A549 (cell line): Measurements from ENCODE around the gene MFAP3L. TPM values are rescaled to one million over a fixed set of nuclear protein-coding genes. Genes with fewer than 3 reads are reported as not detected.

Experiments used
- ATAC-seq, 2 experiments: fragments of 200-7000 bp in 1 of 2; fragments of >200 bp in 1 of 2; cut with Nextera tagmentation in 1 of 2; cut with Tn5 transposase in 1 of 2; 3 replicates each; pipeline versions ENCODE4 v1.8.0 to v1.9.1; 2018 to 2020; ENCODE audit warnings: mild to moderate bottlenecking in 1 of 2, moderate library complexity in 1 of 2
- CTCF ChIA-PET: fragments of 300-600 bp; sonication (Branson Sonifier 250); formaldehyde crosslinking; extraction: SDS; loops from one replicate; lab custom pipeline; 2021; ENCODE audit warnings: antibody characterized with exemption, inconsistent platforms; lab: Yijun Ruan, JAX
- POLR2A ChIA-PET: fragments of 350-600 bp; formaldehyde crosslinking; extraction: SDS; loops from one replicate; lab custom pipeline; 2021; ENCODE audit warnings: antibody characterized with exemption, inconsistent platforms; lab: Yijun Ruan, JAX
- DNase-seq, 2 experiments: peaks; one replicate each; pipeline versions ENCODE4 v3.0.0 to v3.0.0-alpha.2; 2011 to 2016; ENCODE audit warnings: low read depth in 1 of 2, low spot score in 1 of 2
- FAIRE-seq: peaks from 2 replicates; lab custom pipeline; 2011; peaks lifted over from hg19 to GRCh38; lab: Jason Lieb, UNC
- H3K27ac ChIP-seq, 2 experiments: fragments of >200 bp; sonication (Bioruptor Twin); formaldehyde crosslinking; 3 replicates each; pipeline ENCODE4 v1.5.1; 2016 to 2017
- H3K4me1 ChIP-seq: fragments of >200 bp; sonication (Bioruptor Twin); formaldehyde crosslinking; 3 replicates; pipeline ENCODE4 v1.6.1; 2016
- H3K4me2 ChIP-seq: fragments of >200 bp; sonication (Bioruptor Twin); formaldehyde crosslinking; 3 replicates; pipeline ENCODE4 v1.6.1; 2016
- H3K4me3 ChIP-seq: fragments of >200 bp; sonication (Bioruptor Twin); formaldehyde crosslinking; 3 replicates; pipeline ENCODE4 v1.5.1; 2016
- H3K9me3 ChIP-seq: fragments of >200 bp; sonication (Bioruptor Twin); formaldehyde crosslinking; 3 replicates; pipeline ENCODE4 v1.6.1; 2016
- CBX2 ChIP-seq: fragments of 200-600 bp; sonication (generic); IDR thresholded peaks from 2 replicates; pipeline ENCODE4 v1.6.1; 2016; ENCODE audit warnings: low read depth, mild to moderate bottlenecking, borderline replicate concordance
- CHD4 ChIP-seq: fragments of 200-600 bp; sonication (generic); IDR thresholded peaks from 2 replicates; pipeline ENCODE4 v1.6.1; 2016; ENCODE audit warnings: antibody characterized with exemption, mild to moderate bottlenecking, borderline replicate concordance
- EHF ChIP-seq: fragments of 250-450 bp; sonication (Bioruptor Pico); IDR thresholded peaks from 2 replicates; pipeline ENCODE4 v1.5.0; 2020; ENCODE audit warnings: mild to moderate bottlenecking
- EP300 ChIP-seq, 2 experiments: fragments of >200 bp; sonication (Bioruptor Twin); formaldehyde crosslinking; IDR thresholded peaks; 2 replicates in 1 of 2; 3 replicates in 1 of 2; pipeline ENCODE4 v1.6.1; 2016 to 2017
- FOXS1 ChIP-seq: fragments of 250-450 bp; sonication (Bioruptor Pico); IDR thresholded peaks from 2 replicates; pipeline ENCODE4 v1.5.0; 2020; ENCODE audit warnings: mild to moderate bottlenecking, moderate library complexity
- GATA3 ChIP-seq: IDR thresholded peaks from 2 replicates; pipeline ENCODE4 v1.6.1; 2012; ENCODE audit warnings: borderline replicate concordance
- HEYL ChIP-seq: fragments of 250-450 bp; sonication (Bioruptor Pico); IDR thresholded peaks from 2 replicates; pipeline ENCODE4 v1.8.0; 2021; ENCODE audit warnings: mild to moderate bottlenecking, moderate library complexity
- JUNB ChIP-seq: fragments of >200 bp; sonication (Bioruptor Twin); formaldehyde crosslinking; IDR thresholded peaks from 2 replicates; pipeline ENCODE4 v1.6.1; 2016
- KDM1A ChIP-seq: fragments of 200-600 bp; sonication (generic); IDR thresholded peaks from 2 replicates; pipeline ENCODE4 v1.6.1; 2016; ENCODE audit warnings: low read depth, mild to moderate bottlenecking
- KDM5A ChIP-seq: fragments of 200-600 bp; sonication (generic); IDR thresholded peaks from 2 replicates; pipeline ENCODE4 v1.6.1; 2016; ENCODE audit warnings: antibody characterized with exemption, mild to moderate bottlenecking
- MAFK ChIP-seq: fragments of 450-650 bp; IDR thresholded peaks from 2 replicates; pipeline ENCODE4 v1.6.1; 2014; ENCODE audit not compliant: partially characterized antibody
- MAZ ChIP-seq: fragments of 150-350 bp; IDR thresholded peaks from 2 replicates; pipeline ENCODE4 v1.6.1; 2014; ENCODE audit warnings: antibody characterized with exemption, low read depth, low read length, borderline replicate concordance
- NFE2L2 ChIP-seq: fragments of 150-350 bp; conservative IDR thresholded peaks from 2 replicates; pipeline ENCODE4 v1.6.1; 2014; ENCODE audit warnings: low read length
- NPAS2 ChIP-seq: fragments of 250-450 bp; sonication (Bioruptor Pico); IDR thresholded peaks from 2 replicates; pipeline ENCODE4 v1.8.0; 2022; ENCODE audit warnings: mild to moderate bottlenecking, moderate library complexity, borderline replicate concordance
- PHF8 ChIP-seq: fragments of 200-600 bp; sonication (generic); IDR thresholded peaks from 2 replicates; pipeline ENCODE4 v1.6.1; 2016; ENCODE audit warnings: low read depth, mild to moderate bottlenecking, antibody characterized with exemption, moderate library complexity, borderline replicate concordance
- POLR2A ChIP-seq: IDR thresholded peaks from 2 replicates; pipeline ENCODE4 v1.6.1; 2012; ENCODE audit warnings: mild to moderate bottlenecking, low read length
- TFCP2L1 ChIP-seq: fragments of 250-450 bp; sonication (Bioruptor Pico); IDR thresholded peaks from 2 replicates; pipeline ENCODE4 v1.5.0; 2021; ENCODE audit warnings: mild to moderate bottlenecking
- TP53 ChIP-seq: fragments of 250-450 bp; sonication (Bioruptor Pico); IDR thresholded peaks from 2 replicates; pipeline ENCODE4 v1.5.0; 2021; ENCODE audit warnings: mild to moderate bottlenecking, moderate library complexity
- ZC3H11A ChIP-seq: fragments of 450-650 bp; IDR thresholded peaks from 2 replicates; pipeline ENCODE4 v1.6.1; 2014; ENCODE audit warnings: antibody characterized with exemption, mild to moderate bottlenecking
- ZFP36 ChIP-seq: fragments of 450-650 bp; IDR thresholded peaks from 2 replicates; pipeline ENCODE4 v1.6.1; 2014; ENCODE audit warnings: borderline replicate concordance; ENCODE audit not compliant: partially characterized antibody
- WGBS: methylation state at CpG from one replicate; pipeline ENCODE4 v1.1.6; 2017; ENCODE audit errors: missing lambda C conversion rate; 5-methylcytosine and 5-hydroxymethylcytosine counted together
- polyA plus RNA-seq, 4 experiments: library from polyadenylated mRNA; depleted of rRNA in 3 of 4; stranded (reverse); fragments of >200 nt; fragmentation: RNase III in 1 of 4; extraction: RNeasy Plus Mini Kit Qiagen cat#74134 plus additional on column Dnase treatment in 1 of 4; gene quantifications; 2 replicates in 3 of 4; 3 replicates in 1 of 4; pipeline ENCODE4 v1.2.3, GENCODE V29; 2011 to 2017
- TF ChIP-seq, protein P1 (sequence below): IDR thresholded peaks from 2 replicates; pipeline ENCODE4 v1.6.1; 2012
- TF ChIP-seq, protein P2 (sequence below): fragments of 450-650 bp; IDR thresholded peaks from 2 replicates; pipeline ENCODE4 v1.6.1; 2014; ENCODE audit warnings: antibody characterized with exemption
- TF ChIP-seq, protein P3 (sequence below): IDR thresholded peaks from 2 replicates; pipeline ENCODE4 v1.6.1; 2012
- TF ChIP-seq, protein P4 (sequence below): fragments of 200-600 bp; sonication (generic); IDR thresholded peaks from 2 replicates; pipeline ENCODE4 v1.6.1; 2016; ENCODE audit warnings: antibody characterized with exemption, mild to moderate bottlenecking, moderate library complexity
- TF ChIP-seq, protein P5 (sequence below): fragments of 150-350 bp; IDR thresholded peaks from 2 replicates; pipeline ENCODE4 v1.6.1; 2014; ENCODE audit warnings: low read depth, mild to moderate bottlenecking, low read length
- TF ChIP-seq, protein P6 (sequence below): fragments of >200 bp; sonication (Bioruptor Twin); formaldehyde crosslinking; IDR thresholded peaks from 3 replicates; pipeline ENCODE4 v1.6.1; 2016

MFAP3L gene
- polyA plus RNA-seq, 2 of the 4 experiments (the other 2 are of a cell fraction): 7.0 to 7.5 TPM

DNA sequence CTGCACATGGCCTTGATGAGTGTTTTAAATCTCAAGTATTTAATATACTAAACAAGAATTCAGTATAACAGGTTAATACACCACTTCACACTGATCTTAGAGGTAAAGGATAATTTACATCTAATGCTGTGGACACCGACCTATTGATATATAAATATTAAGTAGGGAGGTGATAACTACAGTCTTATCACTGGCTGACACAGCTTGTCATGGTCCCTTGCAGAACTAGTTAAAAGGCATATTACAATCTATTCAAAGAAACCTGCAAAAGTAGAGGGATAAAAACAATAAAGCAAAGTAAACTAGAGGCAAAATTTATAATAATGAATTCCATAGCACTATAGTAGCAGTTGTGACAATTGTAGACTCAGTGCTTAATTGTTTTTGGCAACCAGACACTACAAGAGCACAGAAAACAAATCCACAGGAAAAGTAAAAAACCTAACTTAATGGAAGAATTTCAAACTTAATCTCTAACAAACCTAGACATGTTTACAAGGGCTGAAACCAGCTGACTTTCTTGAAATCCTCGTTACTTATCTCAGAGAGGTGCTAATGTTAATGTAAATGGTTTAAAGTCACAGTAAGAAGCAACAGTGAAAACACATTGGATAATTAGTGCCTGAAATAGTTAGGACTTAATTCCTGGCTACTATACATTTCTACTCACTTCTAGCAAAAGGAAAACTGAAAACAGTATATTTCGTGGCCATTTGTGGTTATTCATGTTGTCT lies 25.0 kb downstream of the MFAP3L start:
- no peak for DNase-seq
- CTCF ChIA-PET: interaction anchor here (0.5 kb wide), 1 partner anchor 17 kb away, joined by 3 read pairs; no protein-coding TSS in a partner anchor
- POLR2A ChIA-PET: no interaction called here
- TF ChIP-seq PHF8 (no peak), NFE2L2 (no peak), GATA3 (no peak), EHF (CRISPR knock-in tag) (no peak), HEYL (CRISPR knock-in tag) (no peak), MAZ (no peak), POLR2A (no peak)
- TF ChIP-seq, protein P1, sequence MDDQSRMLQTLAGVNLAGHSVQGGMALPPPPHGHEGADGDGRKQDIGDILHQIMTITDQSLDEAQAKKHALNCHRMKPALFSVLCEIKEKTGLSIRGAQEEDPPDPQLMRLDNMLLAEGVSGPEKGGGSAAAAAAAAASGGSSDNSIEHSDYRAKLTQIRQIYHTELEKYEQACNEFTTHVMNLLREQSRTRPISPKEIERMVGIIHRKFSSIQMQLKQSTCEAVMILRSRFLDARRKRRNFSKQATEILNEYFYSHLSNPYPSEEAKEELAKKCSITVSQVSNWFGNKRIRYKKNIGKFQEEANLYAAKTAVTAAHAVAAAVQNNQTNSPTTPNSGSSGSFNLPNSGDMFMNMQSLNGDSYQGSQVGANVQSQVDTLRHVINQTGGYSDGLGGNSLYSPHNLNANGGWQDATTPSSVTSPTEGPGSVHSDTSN: no peak
- TF ChIP-seq, protein P2, sequence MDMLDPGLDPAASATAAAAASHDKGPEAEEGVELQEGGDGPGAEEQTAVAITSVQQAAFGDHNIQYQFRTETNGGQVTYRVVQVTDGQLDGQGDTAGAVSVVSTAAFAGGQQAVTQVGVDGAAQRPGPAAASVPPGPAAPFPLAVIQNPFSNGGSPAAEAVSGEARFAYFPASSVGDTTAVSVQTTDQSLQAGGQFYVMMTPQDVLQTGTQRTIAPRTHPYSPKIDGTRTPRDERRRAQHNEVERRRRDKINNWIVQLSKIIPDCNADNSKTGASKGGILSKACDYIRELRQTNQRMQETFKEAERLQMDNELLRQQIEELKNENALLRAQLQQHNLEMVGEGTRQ: no peak
- H3K4me3 ChIP-seq: no peak overlapping the region
- no peak overlapping the region for H3K4me2 ChIP-seq
- FAIRE-seq: no peak
- H3K27ac ChIP-seq: no peak overlapping the region
- ATAC-seq: no peak
- no peaks in the 10 kb centered on the region for H3K4me1 ChIP-seq
- WGBS: 59% methylated on average over 3 of the region's 3 CpGs
- H3K9me3 ChIP-seq: no peaks in the 10 kb centered on the region

DNA sequence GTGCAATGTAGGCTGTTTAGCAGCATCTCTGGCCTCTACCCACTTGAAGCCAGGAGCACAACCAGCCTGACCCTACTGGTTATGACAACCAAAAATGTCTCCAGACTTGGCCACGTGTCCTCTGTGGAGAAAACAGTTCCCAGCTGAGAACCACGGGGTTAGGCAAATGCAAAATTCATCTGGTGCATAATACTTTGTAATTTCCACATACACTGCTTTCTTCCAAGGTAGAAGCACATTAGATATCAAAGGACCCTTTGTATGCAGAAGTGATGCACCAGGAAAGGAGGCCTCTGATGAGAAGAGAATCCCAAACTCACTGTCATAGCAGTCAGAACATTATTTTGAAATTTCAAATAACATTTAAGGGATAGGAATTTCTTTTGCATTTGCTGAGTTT lies 26.3 kb downstream of the MFAP3L start:
- no peak overlapping the region for H3K27ac ChIP-seq
- FAIRE-seq (no peak), DNase-seq (no peak), ATAC-seq (no peak)
- CTCF ChIA-PET: interaction anchor here (1.2 kb wide), 1 partner anchor 10 kb away, joined by 3 read pairs; no protein-coding TSS in a partner anchor
- no peaks in the 10 kb centered on the region for H3K9me3 ChIP-seq
- no peak for TF ChIP-seq KDM5A
- no peak for TF ChIP-seq PHF8
- no peak for TF ChIP-seq ZC3H11A
- no peak for TF ChIP-seq NPAS2
- TF ChIP-seq TFCP2L1 (CRISPR knock-in tag): no peak
- no peak for TF ChIP-seq TP53 (CRISPR knock-in tag)
- H3K4me1 ChIP-seq: no peaks in the 10 kb centered on the region
- no peak overlapping the region for H3K4me3 ChIP-seq
- 17% methylated on average over 2 of the region's 2 CpGs for WGBS
- POLR2A ChIA-PET: no interaction called here
- H3K4me2 ChIP-seq: no peak overlapping the region

DNA sequence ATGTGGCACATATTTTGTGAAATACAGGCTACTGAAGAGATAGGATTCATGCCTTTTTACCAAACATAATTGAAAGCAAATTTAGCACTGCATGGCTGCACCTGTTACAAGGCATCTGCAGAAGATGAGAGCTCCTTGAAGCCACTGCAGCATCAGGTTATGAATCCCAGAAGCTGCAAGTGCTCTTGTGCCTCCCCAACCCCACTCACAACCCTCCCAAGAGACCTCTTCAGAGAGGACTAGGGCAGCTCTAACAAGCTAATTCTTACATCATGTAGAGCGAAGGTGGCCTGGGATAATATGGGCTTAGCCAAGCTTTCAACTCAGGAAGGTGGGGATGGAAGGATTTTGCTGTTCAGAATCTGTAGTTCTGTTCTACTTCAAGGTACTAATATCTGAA lies 27.2 kb downstream of the MFAP3L start:
- no peaks in the 10 kb centered on the region for H3K4me1 ChIP-seq
- ChIA-PET POLR2A (no interaction called here), CTCF (interaction anchor here (1.2 kb wide), 1 partner anchor 11 kb away, joined by 3 read pairs; no protein-coding TSS in a partner anchor)
- H3K4me3 ChIP-seq: no peak overlapping the region
- no peaks in the 10 kb centered on the region for H3K9me3 ChIP-seq
- no peak overlapping the region for H3K27ac ChIP-seq
- ATAC-seq (no peak), DNase-seq (no peak), FAIRE-seq (no peak)
- WGBS: 92% methylated on average over 1 of the region's 1 CpG
- no peak overlapping the region for H3K4me2 ChIP-seq
- TF ChIP-seq CHD4: no peak
- TF ChIP-seq CBX2: no peak
- no peak for TF ChIP-seq MAFK
- TF ChIP-seq EP300 (IDR thresholded peaks at IDR 0.05): no peak
- TF ChIP-seq, protein P3, sequence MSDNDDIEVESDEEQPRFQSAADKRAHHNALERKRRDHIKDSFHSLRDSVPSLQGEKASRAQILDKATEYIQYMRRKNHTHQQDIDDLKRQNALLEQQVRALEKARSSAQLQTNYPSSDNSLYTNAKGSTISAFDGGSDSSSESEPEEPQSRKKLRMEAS: no peak
- TF ChIP-seq, protein P4, sequence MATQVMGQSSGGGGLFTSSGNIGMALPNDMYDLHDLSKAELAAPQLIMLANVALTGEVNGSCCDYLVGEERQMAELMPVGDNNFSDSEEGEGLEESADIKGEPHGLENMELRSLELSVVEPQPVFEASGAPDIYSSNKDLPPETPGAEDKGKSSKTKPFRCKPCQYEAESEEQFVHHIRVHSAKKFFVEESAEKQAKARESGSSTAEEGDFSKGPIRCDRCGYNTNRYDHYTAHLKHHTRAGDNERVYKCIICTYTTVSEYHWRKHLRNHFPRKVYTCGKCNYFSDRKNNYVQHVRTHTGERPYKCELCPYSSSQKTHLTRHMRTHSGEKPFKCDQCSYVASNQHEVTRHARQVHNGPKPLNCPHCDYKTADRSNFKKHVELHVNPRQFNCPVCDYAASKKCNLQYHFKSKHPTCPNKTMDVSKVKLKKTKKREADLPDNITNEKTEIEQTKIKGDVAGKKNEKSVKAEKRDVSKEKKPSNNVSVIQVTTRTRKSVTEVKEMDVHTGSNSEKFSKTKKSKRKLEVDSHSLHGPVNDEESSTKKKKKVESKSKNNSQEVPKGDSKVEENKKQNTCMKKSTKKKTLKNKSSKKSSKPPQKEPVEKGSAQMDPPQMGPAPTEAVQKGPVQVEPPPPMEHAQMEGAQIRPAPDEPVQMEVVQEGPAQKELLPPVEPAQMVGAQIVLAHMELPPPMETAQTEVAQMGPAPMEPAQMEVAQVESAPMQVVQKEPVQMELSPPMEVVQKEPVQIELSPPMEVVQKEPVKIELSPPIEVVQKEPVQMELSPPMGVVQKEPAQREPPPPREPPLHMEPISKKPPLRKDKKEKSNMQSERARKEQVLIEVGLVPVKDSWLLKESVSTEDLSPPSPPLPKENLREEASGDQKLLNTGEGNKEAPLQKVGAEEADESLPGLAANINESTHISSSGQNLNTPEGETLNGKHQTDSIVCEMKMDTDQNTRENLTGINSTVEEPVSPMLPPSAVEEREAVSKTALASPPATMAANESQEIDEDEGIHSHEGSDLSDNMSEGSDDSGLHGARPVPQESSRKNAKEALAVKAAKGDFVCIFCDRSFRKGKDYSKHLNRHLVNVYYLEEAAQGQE: no peak
- TF ChIP-seq JUNB: no peak
- TF ChIP-seq POLR2A: no peak
- TF ChIP-seq, protein P5, sequence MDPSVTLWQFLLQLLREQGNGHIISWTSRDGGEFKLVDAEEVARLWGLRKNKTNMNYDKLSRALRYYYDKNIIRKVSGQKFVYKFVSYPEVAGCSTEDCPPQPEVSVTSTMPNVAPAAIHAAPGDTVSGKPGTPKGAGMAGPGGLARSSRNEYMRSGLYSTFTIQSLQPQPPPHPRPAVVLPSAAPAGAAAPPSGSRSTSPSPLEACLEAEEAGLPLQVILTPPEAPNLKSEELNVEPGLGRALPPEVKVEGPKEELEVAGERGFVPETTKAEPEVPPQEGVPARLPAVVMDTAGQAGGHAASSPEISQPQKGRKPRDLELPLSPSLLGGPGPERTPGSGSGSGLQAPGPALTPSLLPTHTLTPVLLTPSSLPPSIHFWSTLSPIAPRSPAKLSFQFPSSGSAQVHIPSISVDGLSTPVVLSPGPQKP: no peak
- no peak for TF ChIP-seq TP53 (CRISPR knock-in tag)
- no peak for TF ChIP-seq KDM1A
- no peak for TF ChIP-seq FOXS1 (CRISPR knock-in tag)
- TF ChIP-seq, protein P6, sequence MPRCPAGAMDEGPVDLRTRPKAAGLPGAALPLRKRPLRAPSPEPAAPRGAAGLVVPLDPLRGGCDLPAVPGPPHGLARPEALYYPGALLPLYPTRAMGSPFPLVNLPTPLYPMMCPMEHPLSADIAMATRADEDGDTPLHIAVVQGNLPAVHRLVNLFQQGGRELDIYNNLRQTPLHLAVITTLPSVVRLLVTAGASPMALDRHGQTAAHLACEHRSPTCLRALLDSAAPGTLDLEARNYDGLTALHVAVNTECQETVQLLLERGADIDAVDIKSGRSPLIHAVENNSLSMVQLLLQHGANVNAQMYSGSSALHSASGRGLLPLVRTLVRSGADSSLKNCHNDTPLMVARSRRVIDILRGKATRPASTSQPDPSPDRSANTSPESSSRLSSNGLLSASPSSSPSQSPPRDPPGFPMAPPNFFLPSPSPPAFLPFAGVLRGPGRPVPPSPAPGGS: no peak
- TF ChIP-seq ZFP36: no peak
